Endothelial cell of umbilical vein (primary cell): ENCODE data around the gene AGRP. TPM values are rescaled to one million over a fixed set of nuclear protein-coding genes. Genes with fewer than 3 reads are reported as not detected.

Experiments used
- BruUV-seq: library from RNA; stranded (reverse); fragments of 400-500 nt; replicated peaks from 2 replicates; lab custom pipeline; 2021; lab: Mats Ljungman, UMichigan
- CTCF ChIA-PET: fragments of 300-600, 350-600 bp; sonication (Branson Sonifier 250); formaldehyde crosslinking; loops from one replicate; lab custom pipeline; 2021; ENCODE audit warnings: antibody characterized with exemption, inconsistent platforms; lab: Charles Lee
- POLR2A ChIA-PET: fragments of 300-600, 350-600 bp; sonication (Branson Sonifier 250); formaldehyde crosslinking; loops from one replicate; lab custom pipeline; 2021; ENCODE audit warnings: antibody characterized with exemption, inconsistent platforms; lab: Charles Lee
- DNase-seq: peaks from one replicate; pipeline ENCODE4 v3.0.0-alpha.2; 2011; ENCODE audit warnings: low read depth, low spot score
- FAIRE-seq: peaks from 2 replicates; lab custom pipeline; 2011; peaks lifted over from hg19 to GRCh38; lab: Jason Lieb, UNC
- H2AFZ ChIP-seq: 2 replicates; pipeline ENCODE4 v1.6.0; 2012; ENCODE audit warnings: low read depth, low read length, control low read depth, inconsistent platforms
- H3K27ac ChIP-seq: 2 replicates; pipeline ENCODE4 v1.5.1; 2011; ENCODE audit warnings: low read depth, mild to moderate bottlenecking, control low read depth, low read length, moderate library complexity; ENCODE audit not compliant: insufficient read depth
- H3K27me3 ChIP-seq, 2 experiments: 2 replicates each; pipeline versions ENCODE4 v1.6.0 to v1.6.1; 2011; ENCODE audit warnings: low read length in 2 of 2, mixed read lengths in 1 of 2; ENCODE audit not compliant: control insufficient read depth in 2 of 2, insufficient read depth in 2 of 2
- H3K36me3 ChIP-seq, 2 experiments: 2 replicates in 1 of 2; 3 replicates in 1 of 2; pipeline ENCODE4 v1.5.1; 2011; ENCODE audit warnings: low read length in 2 of 2, mild to moderate bottlenecking in 1 of 2, moderate library complexity in 1 of 2; ENCODE audit not compliant: control insufficient read depth in 2 of 2, insufficient read depth in 2 of 2; ENCODE audit errors: extremely low read depth in 1 of 2
- H3K4me1 ChIP-seq: 3 replicates; pipeline ENCODE4 v1.5.1; 2011; ENCODE audit warnings: mild to moderate bottlenecking, low read length; ENCODE audit not compliant: control insufficient read depth, insufficient read depth; ENCODE audit errors: extremely low read depth
- H3K4me2 ChIP-seq: 2 replicates; pipeline ENCODE4 v1.6.1; 2011; ENCODE audit warnings: low read length, control low read depth, mixed read lengths; ENCODE audit not compliant: insufficient read depth
- H3K4me3 ChIP-seq, 3 experiments: fragments of 200-600 bp in 1 of 3; sonication (generic), shearing (Covaris generic) in 1 of 3; replicated peaks in 1 of 3; 2 replicates each; pipeline ENCODE4 v1.5.1; 2011 to 2016; ENCODE audit warnings: control low read depth in 3 of 3, low read length in 3 of 3, mild to moderate bottlenecking in 2 of 3, inconsistent platforms in 1 of 3, low read depth in 1 of 3, moderate library complexity in 1 of 3; ENCODE audit not compliant: insufficient read depth in 1 of 3
- H3K79me2 ChIP-seq: 2 replicates; pipeline ENCODE4 v1.6.0; 2012; ENCODE audit warnings: low read length, inconsistent platforms; ENCODE audit not compliant: control insufficient read depth, insufficient read depth
- H3K9ac ChIP-seq: replicated peaks from 2 replicates; pipeline ENCODE3; 2011; ENCODE audit warnings: low read length, control low read depth; ENCODE audit not compliant: insufficient read depth; ENCODE audit errors: extremely low read depth
- H3K9me1 ChIP-seq: replicated peaks from 3 replicates; pipeline ENCODE4 v1.6.0; 2011; ENCODE audit warnings: mild to moderate bottlenecking, low read length; ENCODE audit not compliant: control insufficient read depth, insufficient read depth; ENCODE audit errors: extremely low read depth
- H3K9me3 ChIP-seq: replicated peaks from 2 replicates; pipeline ENCODE4 v1.5.1; 2012; ENCODE audit warnings: low read length, inconsistent platforms; ENCODE audit not compliant: control insufficient read depth, insufficient read depth
- H4K20me1 ChIP-seq: replicated peaks from 2 replicates; pipeline ENCODE3; 2011; ENCODE audit warnings: mild to moderate bottlenecking, low read length; ENCODE audit not compliant: control insufficient read depth, insufficient read depth; ENCODE audit errors: extremely low read depth
- CTCF ChIP-seq, 2 donors: IDR thresholded peaks; 1 replicate in 1 of 2; 2 replicates in 1 of 2; pipeline ENCODE4 v1.5.1; 2011; ENCODE audit warnings: low read length in 2 of 2, mild to moderate bottlenecking in 2 of 2, moderate library complexity in 2 of 2, control low read depth in 1 of 2, inconsistent platforms in 1 of 2, low read depth in 1 of 2; ENCODE audit not compliant: insufficient read depth in 1 of 2; ENCODE audit errors: extremely low read depth in 1 of 2
- EZH2 ChIP-seq: IDR thresholded peaks from 2 replicates; pipeline ENCODE4 v1.6.1; 2012; ENCODE audit warnings: borderline replicate concordance, low read depth, mild to moderate bottlenecking, moderate library complexity, low read length, inconsistent platforms; ENCODE audit not compliant: severe bottlenecking
- FOS ChIP-seq: IDR thresholded peaks from 2 replicates; pipeline ENCODE4 v1.6.1; 2011; ENCODE audit warnings: mild to moderate bottlenecking, low read length, moderate library complexity, borderline replicate concordance; ENCODE audit not compliant: insufficient read depth
- GATA2 ChIP-seq: IDR thresholded peaks from 2 replicates; pipeline ENCODE4 v1.7.0; 2011; ENCODE audit warnings: low read depth, mild to moderate bottlenecking, moderate library complexity, mixed read lengths, low read length; ENCODE audit not compliant: insufficient read length, insufficient read depth
- JUN ChIP-seq: IDR thresholded peaks from 2 replicates; pipeline ENCODE4 v1.6.1; 2011; ENCODE audit warnings: borderline replicate concordance, low read depth; ENCODE audit not compliant: insufficient read length, insufficient read depth
- MAX ChIP-seq: IDR thresholded peaks from 2 replicates; pipeline ENCODE4 v1.6.1; 2011; ENCODE audit not compliant: insufficient read depth, insufficient read length
- MYC ChIP-seq: IDR thresholded peaks from one replicate; pipeline ENCODE4 v1.6.1; 2011; ENCODE audit warnings: mild to moderate bottlenecking, low read depth, low read length
- POLR2A ChIP-seq: IDR thresholded peaks from 2 replicates; pipeline ENCODE4 v1.6.1; 2012; ENCODE audit warnings: low read depth, mild to moderate bottlenecking, control low read depth, low read length
- POLR2AphosphoS5 ChIP-seq: IDR thresholded peaks from 2 replicates; pipeline ENCODE4 v1.6.1; 2012; ENCODE audit warnings: low read depth, mild to moderate bottlenecking, control low read depth, low read length, moderate library complexity; ENCODE audit not compliant: insufficient read depth
- dilution Hi-C: fragments of 300-500 bp; cut with MboI; formaldehyde crosslinking; loops from one replicate; pipeline ENCODE4 v1.15.0; 2019; ENCODE audit warnings: low sequenced_read_pairs; ENCODE audit not compliant: extremely low pct_ligation_motif_present
- intact Hi-C: fragments of 100-400 bp; cut with micrococcal nuclease; formaldehyde crosslinking; loops from one replicate; pipeline ENCODE4 v1.10.0; 2022
- polyA plus RNA-seq, 4 experiments: library from polyadenylated mRNA; depleted of rRNA in 3 of 4; stranded (reverse) in 3 of 4; unstranded in 1 of 4; fragments of >200 nt; gene quantifications; 2 replicates each; pipeline versions ENCODE4 v1.2.1 to v1.2.3, GENCODE V29; 2011 to 2012; ENCODE audit warnings: missing spikeins in 1 of 4
- total RNA-seq: library from RNA; stranded (reverse); gene quantifications from 2 replicates; pipeline ENCODE4 v1.2.3, GENCODE V29; 2021

Gene AGRP
- total and polyA plus RNA-seq, 2 donors (not counting 3 experiments of a cell fraction or from before 2014, with no cell fraction given), result not detected

- FAIRE-seq (no peak), DNase-seq (no peak)
- Histone ChIP-seq H3K4me3 (no peak overlapping the region), H4K20me1 (no peaks in the 10 kb centered on the region), H2AFZ (no peak overlapping the region), H3K4me2 (no peak overlapping the region), H3K9me3 (no peaks in the 10 kb centered on the region), H3K4me1 (peaks cover 16% of the 10 kb centered on the region), H3K9ac (no peak overlapping the region), H3K9me1 (no peaks in the 10 kb centered on the region), H3K27me3 (no peaks in the 10 kb centered on the region), H3K27ac (no peak overlapping the region), H3K36me3 (no peaks in the 10 kb centered on the region), H3K79me2 (no peaks in the 10 kb centered on the region)
- intact Hi-C loops, result no loop called here
- CTCF ChIA-PET, result interaction anchor here (7.7 to 10.0 kb wide), 2 partner anchors 25 to 36 kb away, joined by 133 to 247 read pairs; partner anchors contain the start of genes AGRP and ATP6V0D1
- dilution Hi-C loops, result no loop called here
- POLR2A ChIA-PET, result no interaction called here
- TF ChIP-seq MYC (no peak), EZH2 (no peak), MAX (no peak), JUN (no peak), GATA2 (no peak), CTCF (IDR thresholded peaks at IDR 0.05; ENCODE audit: extremely low read depth in 1 of 2, insufficient read depth in 1 of 2, low read depth in 1 of 2, low read length in 2 of 2) (no peak), POLR2AphosphoS5 (no peak), POLR2A (no peak), FOS (no peak)
- no TSS peak for BruUV-seq
These were observed 34.5 kb upstream of the AGRP start for GRCh38 chr16:67517661-67518423.
